Non-pigmented ciliary epithelial cell (primary cell): ENCODE measurements around the gene USP24.

Experiments used
- DNase-seq: peaks from one replicate; pipeline ENCODE4 v3.0.0-alpha.2; 2010; ENCODE audit warnings: low read depth

The USP24 gene

GRCh38 chr1:55052221-55053142, 162.7 kb downstream of the USP24 start:
- no peak for DNase-seq

DNA sequence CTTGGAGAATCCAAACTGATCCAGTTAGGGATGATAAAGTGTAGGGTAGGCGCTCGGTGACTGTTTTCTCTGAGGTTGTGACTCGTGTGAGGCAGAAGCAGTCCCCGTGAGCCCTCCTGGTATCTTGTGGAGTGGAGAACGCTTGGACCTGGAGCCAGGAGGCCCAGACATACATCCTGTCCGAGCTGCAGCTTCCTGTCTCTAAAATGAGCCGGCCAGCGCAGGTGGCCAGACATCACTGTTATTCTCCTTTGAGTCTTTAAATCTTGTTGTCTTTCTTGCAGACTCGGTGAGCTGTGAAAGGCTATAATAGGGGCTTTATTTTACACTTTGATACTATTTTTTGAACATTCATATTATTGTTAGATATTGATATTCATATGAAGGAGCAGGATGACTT, 163.5 kb downstream of the USP24 start:
- no peak for DNase-seq

DNA sequence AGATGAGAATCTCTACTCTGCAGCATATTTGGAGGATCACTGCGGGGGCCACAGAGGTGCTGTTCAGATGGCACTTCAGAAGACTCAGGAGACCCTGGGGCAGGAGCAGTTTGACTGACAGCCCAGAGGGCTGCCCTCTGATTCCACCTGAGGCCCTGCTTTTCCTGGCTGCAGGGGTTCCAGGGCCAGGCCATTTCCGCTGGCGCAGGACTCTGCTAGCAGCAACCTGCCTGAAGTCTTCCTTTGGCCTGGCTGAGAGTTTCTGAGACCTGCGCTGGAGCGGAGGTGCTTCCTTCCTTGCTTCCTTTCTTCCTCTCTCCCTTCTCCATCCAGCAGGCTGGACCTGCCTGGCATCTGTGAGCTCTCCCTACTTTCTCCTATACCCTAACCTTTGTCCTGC, 164.0 kb downstream of the USP24 start:
- no peak for DNase-seq

GRCh38 chr1:55050283-55050682, 164.9 kb downstream of the USP24 start:
- peak; percentile 38 for DNase-seq

DNA sequence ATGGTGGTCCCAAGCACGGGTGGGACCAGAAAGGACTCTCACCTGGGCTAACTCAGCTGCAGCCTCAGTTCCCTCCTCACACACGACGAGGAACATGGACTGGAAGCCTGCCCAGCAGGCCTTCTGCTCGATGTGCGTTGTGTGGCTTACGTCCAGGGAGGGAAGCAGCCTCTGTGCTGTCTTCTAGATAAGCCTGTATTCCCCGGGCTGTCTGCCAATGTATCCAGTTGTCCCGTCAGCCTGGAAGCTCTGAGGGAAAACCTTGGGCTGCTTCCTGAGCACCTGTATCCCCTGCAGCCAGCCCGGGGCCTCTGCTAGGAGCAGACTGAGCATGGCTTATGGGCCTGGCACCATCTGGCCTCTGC, 165.3 kb downstream of the USP24 start:
- DNase-seq, result no peak

- DNase-seq, result no peak
Measured at GRCh38 chr1:55049271-55049913, 165.8 kb downstream of the USP24 start.

- DNase-seq, result no peak
Measured at GRCh38 chr1:55048453-55049270, 166.5 kb downstream of the USP24 start.

DNA sequence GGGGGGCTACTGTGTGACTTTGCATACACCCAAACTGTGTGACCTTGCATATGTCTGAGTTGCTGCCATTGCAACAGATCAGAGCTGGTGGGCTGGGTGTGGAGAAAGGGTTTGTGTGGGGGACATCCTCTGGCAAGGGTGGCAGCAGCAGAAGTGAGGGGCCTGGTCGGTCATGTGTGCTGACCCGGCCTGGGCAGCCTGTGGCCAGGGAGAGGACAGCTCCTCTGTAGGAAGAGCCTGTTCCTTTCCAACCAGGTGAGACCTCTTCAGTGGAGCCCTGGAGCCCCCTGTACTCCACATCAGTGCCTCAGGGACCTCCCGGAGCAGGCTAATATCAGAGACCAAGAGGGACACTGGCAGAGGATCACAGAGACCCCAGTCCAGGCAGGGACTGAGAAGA, 167.6 kb downstream of the USP24 start:
- DNase-seq, result no peak

- DNase-seq, result no peak
Measured at GRCh38 chr1:55046871-55047270, 168.3 kb downstream of the USP24 start.

DNA sequence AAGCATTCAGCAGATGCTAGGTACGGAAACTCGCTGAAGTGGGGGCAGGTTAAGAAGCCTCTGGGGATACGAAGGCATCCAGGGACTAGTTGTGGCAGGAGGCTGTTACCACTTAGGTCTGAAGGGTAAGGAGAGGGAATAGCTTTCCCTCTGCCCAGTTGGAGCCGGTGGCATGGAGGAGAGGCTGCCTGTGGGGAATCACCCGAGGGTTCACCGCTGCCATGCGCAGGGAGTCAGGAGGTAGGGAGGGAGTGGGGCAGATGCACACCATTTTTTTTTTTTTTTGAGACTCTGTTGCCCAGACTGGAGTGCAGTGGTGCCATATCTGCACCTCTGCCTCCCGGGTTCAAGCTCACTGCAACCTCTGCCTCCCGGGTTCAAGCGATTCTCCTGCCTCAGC, 169.7 kb downstream of the USP24 start:
- DNase-seq, result no peak

- DNase-seq, result no peak
Measured at GRCh38 chr1:55044617-55045397, 170.4 kb downstream of the USP24 start.

DNA sequence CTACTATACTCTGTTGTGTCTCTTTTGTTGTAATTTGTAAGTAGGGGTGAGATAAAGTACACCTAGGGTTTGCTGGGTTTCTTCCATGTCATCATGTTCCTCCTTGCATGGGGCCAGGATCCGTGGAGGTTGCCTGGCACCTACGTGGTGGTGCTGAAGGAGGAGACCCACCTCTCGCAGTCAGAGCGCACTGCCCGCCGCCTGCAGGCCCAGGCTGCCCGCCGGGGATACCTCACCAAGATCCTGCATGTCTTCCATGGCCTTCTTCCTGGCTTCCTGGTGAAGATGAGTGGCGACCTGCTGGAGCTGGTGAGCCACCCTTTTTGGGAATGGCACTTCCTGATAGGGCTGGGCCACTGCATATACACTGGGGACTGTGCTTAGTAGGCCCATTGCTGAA, 171.4 kb downstream of the USP24 start:
- DNase-seq, result no peak

- DNase-seq, result no peak
Measured at GRCh38 chr1:55043011-55043410, 172.2 kb downstream of the USP24 start.

DNA sequence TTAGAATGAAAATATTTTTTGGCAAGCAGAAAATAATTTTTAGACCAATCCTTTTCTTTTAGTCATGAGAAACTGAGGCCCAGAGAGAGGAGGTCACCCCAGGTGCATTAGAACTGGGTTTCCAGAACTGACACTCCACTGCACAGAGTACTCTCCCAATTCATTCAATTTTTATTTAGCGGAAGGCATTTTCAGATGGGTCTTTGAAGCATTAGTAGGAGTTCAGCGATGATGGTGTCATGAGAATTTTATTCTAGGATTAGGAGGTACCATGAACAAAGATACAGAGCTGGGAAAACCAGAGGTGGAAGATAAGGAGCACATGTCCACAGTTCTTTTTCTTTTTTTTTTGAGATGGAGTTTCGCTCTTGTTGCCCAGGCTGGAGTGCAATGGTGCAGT, 173.6 kb downstream of the USP24 start:
- no peak for DNase-seq

- DNase-seq, result no peak
Measured at GRCh38 chr1:55040933-55041494, 174.2 kb downstream of the USP24 start.

DNA sequence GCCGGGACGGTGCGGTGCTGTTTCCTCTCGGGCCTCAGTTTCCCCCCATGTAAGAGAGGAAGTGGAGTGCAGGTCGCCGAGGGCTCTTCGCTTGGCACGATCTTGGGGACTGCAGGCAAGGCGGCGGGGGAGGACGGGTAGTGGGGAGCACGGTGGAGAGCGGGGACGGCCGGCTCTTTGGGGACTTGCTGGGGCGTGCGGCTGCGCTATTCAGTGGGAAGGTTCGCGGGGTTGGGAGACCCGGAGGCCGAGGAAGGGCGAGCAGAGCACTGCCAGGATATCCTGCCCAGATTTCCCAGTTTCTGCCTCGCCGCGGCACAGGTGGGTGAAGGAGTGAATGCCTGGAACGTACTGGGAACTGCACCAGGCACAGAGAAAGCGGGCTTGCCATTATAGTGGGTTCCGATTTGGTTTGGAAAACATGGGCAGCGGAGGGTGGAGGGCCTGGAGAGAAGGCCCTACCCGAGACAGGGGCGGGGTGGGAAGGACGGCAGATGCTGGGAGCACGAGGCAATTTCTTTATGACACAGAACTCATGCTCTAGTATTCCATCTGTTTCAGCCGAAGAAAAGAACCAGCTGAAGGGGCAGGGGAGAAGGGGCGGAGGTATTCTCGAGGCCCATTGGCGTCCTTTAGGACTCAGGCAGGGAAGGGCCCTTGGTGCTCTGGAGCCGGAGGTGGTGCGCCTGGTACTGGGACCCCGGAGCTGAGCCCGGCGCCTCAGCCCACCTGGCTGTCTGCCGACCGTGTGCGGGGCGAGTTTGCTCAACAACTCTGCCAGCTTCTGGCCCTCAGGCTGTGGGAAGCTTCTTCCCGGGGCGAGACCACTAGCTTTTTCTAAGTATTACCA, 174.9 kb downstream of the USP24 start:
- no peak for DNase-seq

- DNase-seq, result no peak
Measured at GRCh38 chr1:55039342-55040082, 175.7 kb downstream of the USP24 start, which contains the start of gene PCSK9. Gene PCSK9, plus strand, starts transcription at chr1:55039548. Its CDS starts 290 bp downstream, at chr1:55039838.

DNA sequence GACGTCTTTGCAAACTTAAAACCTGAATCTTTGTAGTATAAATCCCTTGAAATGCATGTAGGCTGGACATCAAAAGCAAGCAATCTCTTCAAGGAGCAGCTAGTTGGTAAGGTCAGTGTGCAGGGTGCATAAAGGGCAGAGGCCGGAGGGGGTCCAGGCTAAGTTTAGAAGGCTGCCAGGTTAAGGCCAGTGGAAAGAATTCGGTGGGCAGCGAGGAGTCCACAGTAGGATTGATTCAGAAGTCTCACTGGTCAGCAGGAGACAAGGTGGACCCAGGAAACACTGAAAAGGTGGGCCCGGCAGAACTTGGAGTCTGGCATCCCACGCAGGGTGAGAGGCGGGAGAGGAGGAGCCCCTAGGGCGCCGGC, 176.2 kb downstream of the USP24 start:
- DNase-seq, result no peak

- no peak for DNase-seq
Measured at GRCh38 chr1:55038552-55038838, 176.7 kb downstream of the USP24 start.
